ENCODE data around the gene MANSC1. TPM values are rescaled to one million over a fixed set of nuclear protein-coding genes. Genes with fewer than 3 reads are reported as not detected.

The MANSC1 gene
- total and polyA plus RNA-seq, 10 of the 15 experiments (the other 5 are each of a cell fraction or from before 2014, with no cell fraction given) = 0.02 to 0.23 (median 0.11) TPM; not detected in 2

GRCh38 chr12:12305568-12306300 lies 44.3 kb downstream of the MANSC1 start:
- no peak for DNase-seq (ENCODE audit: low read depth, low spot score)
- POLR2A ChIA-PET = no interaction called here
- Histone ChIP-seq H3K36me3 (ENCODE audit: control insufficient read depth in 2 of 2, insufficient read depth in 2 of 2, low read length in 1 of 2) (no peaks in the 10 kb centered on the region), H3K9ac (ENCODE audit: control insufficient read depth, insufficient read depth, low read length) (no peak overlapping the region), H4K20me1 (ENCODE audit: control insufficient read depth, insufficient read depth) (no peaks in the 10 kb centered on the region), H3K9me3 (replicated peaks; ENCODE audit: control insufficient read depth, insufficient read depth, low read length) (no peaks in the 10 kb centered on the region; the same call in 2 of the 3 replicates), H2AFZ (ENCODE audit: control insufficient read depth, low read depth, low read length) (no peak overlapping the region), H3K27me3 (replicated peaks in 1 of 2; ENCODE audit: control insufficient read depth in 2 of 2, insufficient read depth in 2 of 2, low read length in 1 of 2) (no peaks in the 10 kb centered on the region), H3K27ac (ENCODE audit: control insufficient read depth, insufficient read depth) (no peak overlapping the region), H3K79me2 (ENCODE audit: control insufficient read depth, insufficient read depth, low read length) (no peaks in the 10 kb centered on the region), H3K4me1 (ENCODE audit: control insufficient read depth, insufficient read depth, low read length) (no peaks in the 10 kb centered on the region), H3K4me3 (no peak overlapping the region), H3K4me2 (ENCODE audit: control insufficient read depth, insufficient read depth) (no peak overlapping the region)
- BruUV-seq (replicated peaks) = no TSS peak
- intact Hi-C loops (cut with micrococcal nuclease; ENCODE audit: unreplicated experiment) (no loop called here), in situ Hi-C loops (cut with MboI) (no loop called here)
- CTCF ChIA-PET = interaction anchor here (0.6 to 0.7 kb wide), 2 partner anchors 42 to 723 kb away, joined by 3 to 4 read pairs; no protein-coding TSS in a partner anchor
- no peak for ATAC-seq
- SMC1A ChIA-PET (ENCODE audit: uncharacterized antibody, unreplicated experiment) = interaction anchor here (1.1 kb wide), 1 partner anchor 72 kb away, joined by 3 read pairs; no protein-coding TSS in a partner anchor
- peak; percentile 54 for FAIRE-seq
- TF ChIP-seq SMAD5 (IDR thresholded peaks at IDR 0.05; ENCODE audit: low read depth) = no peak
- no peak for TF ChIP-seq STAT1 (conservative IDR thresholded peaks at IDR 0.05)
- no peak for TF ChIP-seq HCFC1 (IDR thresholded peaks at IDR 0.05; ENCODE audit: low read length)
- no peak for TF ChIP-seq CUX1 (IDR thresholded peaks at IDR 0.05; ENCODE audit: insufficient replicate concordance, low read depth, low read length)
- TF ChIP-seq CREM (IDR thresholded peaks at IDR 0.05; ENCODE audit: low read depth) = no peak
- no peak for TF ChIP-seq MYB (IDR thresholded peaks at IDR 0.05; ENCODE audit: borderline replicate concordance, low read depth, low read length)
- TF ChIP-seq ASH2L (IDR thresholded peaks at IDR 0.05; ENCODE audit: borderline replicate concordance, low read depth) = no peak
- no peak for TF ChIP-seq BHLHE40 (IDR thresholded peaks at IDR 0.05; ENCODE audit: borderline replicate concordance in 1 of 2, low read depth in 2 of 2, low read length in 1 of 2)
- TF ChIP-seq, protein P1, sequence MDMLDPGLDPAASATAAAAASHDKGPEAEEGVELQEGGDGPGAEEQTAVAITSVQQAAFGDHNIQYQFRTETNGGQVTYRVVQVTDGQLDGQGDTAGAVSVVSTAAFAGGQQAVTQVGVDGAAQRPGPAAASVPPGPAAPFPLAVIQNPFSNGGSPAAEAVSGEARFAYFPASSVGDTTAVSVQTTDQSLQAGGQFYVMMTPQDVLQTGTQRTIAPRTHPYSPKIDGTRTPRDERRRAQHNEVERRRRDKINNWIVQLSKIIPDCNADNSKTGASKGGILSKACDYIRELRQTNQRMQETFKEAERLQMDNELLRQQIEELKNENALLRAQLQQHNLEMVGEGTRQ (IDR thresholded peaks at IDR 0.05; ENCODE audit: borderline replicate concordance, low read depth, low read length) = no peak
- no peak for TF ChIP-seq DPF2 (IDR thresholded peaks at IDR 0.05)
- TF ChIP-seq NRF1 (conservative IDR thresholded peaks at IDR 0.05; ENCODE audit: low read depth, low read length) = no peak
- TF ChIP-seq BCL3 (IDR thresholded peaks at IDR 0.05; ENCODE audit: borderline replicate concordance, insufficient read depth, low read depth, low read length, poor library complexity, severe bottlenecking) = no peak
- no peak for TF ChIP-seq CBFB (IDR thresholded peaks at IDR 0.05; ENCODE audit: low read depth)
- no peak for TF ChIP-seq PBX3 (IDR thresholded peaks at IDR 0.05; ENCODE audit: insufficient replicate concordance, low read depth, low read length)
- RAD21 ChIA-PET (ENCODE audit: unreplicated experiment) = no interaction called here
- 40% methylated on average over 7 of the region's 7 CpGs for WGBS (ENCODE audit: insufficient coverage, insufficient replicate concordance, low lambda C conversion rate, missing lambda C conversion rate)

All from GM12878 (cell line).